ENCODE measurements around the gene ACTR5.

GRCh38 chr20:38730167-38730988, 17.9 kb upstream of the ACTR5 start:
- TF ChIP-seq, protein P1, sequence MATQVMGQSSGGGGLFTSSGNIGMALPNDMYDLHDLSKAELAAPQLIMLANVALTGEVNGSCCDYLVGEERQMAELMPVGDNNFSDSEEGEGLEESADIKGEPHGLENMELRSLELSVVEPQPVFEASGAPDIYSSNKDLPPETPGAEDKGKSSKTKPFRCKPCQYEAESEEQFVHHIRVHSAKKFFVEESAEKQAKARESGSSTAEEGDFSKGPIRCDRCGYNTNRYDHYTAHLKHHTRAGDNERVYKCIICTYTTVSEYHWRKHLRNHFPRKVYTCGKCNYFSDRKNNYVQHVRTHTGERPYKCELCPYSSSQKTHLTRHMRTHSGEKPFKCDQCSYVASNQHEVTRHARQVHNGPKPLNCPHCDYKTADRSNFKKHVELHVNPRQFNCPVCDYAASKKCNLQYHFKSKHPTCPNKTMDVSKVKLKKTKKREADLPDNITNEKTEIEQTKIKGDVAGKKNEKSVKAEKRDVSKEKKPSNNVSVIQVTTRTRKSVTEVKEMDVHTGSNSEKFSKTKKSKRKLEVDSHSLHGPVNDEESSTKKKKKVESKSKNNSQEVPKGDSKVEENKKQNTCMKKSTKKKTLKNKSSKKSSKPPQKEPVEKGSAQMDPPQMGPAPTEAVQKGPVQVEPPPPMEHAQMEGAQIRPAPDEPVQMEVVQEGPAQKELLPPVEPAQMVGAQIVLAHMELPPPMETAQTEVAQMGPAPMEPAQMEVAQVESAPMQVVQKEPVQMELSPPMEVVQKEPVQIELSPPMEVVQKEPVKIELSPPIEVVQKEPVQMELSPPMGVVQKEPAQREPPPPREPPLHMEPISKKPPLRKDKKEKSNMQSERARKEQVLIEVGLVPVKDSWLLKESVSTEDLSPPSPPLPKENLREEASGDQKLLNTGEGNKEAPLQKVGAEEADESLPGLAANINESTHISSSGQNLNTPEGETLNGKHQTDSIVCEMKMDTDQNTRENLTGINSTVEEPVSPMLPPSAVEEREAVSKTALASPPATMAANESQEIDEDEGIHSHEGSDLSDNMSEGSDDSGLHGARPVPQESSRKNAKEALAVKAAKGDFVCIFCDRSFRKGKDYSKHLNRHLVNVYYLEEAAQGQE (IDR thresholded peaks at IDR 0.05; ENCODE audit: low read depth) = no peak
- no peak for TF ChIP-seq MAX (IDR thresholded peaks at IDR 0.05)
- no peak for TF ChIP-seq TEAD4 (IDR thresholded peaks at IDR 0.05)
- TF ChIP-seq RAD21 (IDR thresholded peaks at IDR 0.05; ENCODE audit: low read depth) = no peak
- TF ChIP-seq FOXM1 (IDR thresholded peaks at IDR 0.05; ENCODE audit: borderline replicate concordance, low read depth) = no peak
- TF ChIP-seq NFIC (IDR thresholded peaks at IDR 0.05) = no peak

All from Ishikawa (cell line).